ENCODE results near the gene PPM1A.
"Not testable (repeated sequence)": the region's sequence is repeated elsewhere in the genome, so short reads cannot be mapped to it uniquely, and the experiment has no call there.

PPM1A gene

GRCh38 chr14:60288279-60288678 is 39.3 kb downstream of the PPM1A start:
- in situ Hi-C loops (cut with HindIII; ENCODE audit: low pct_unique_long_range_greater_than_20kb, low sequenced_read_pairs): no loop called here
- no peak for TF ChIP-seq JUND (IDR thresholded peaks at IDR 0.05; ENCODE audit: low read depth)
- DNase-seq (ENCODE audit: low read depth in 1 of 2, low spot score in 1 of 2): no peak

GRCh38 chr14:60294411-60295069 is 45.5 kb downstream of the PPM1A start:
- DNase-seq (ENCODE audit: low read depth in 1 of 2, low spot score in 1 of 2): no peak
- no peak for TF ChIP-seq JUND (IDR thresholded peaks at IDR 0.05; ENCODE audit: low read depth)
- in situ Hi-C loops (cut with HindIII; ENCODE audit: low pct_unique_long_range_greater_than_20kb, low sequenced_read_pairs): no loop called here

GRCh38 chr14:60300019-60300418 is 51.0 kb downstream of the PPM1A start:
- in situ Hi-C loops (cut with HindIII; ENCODE audit: low pct_unique_long_range_greater_than_20kb, low sequenced_read_pairs): no loop called here
- no peak for DNase-seq (ENCODE audit: low read depth in 1 of 2, low spot score in 1 of 2)
- TF ChIP-seq JUND (IDR thresholded peaks at IDR 0.05; ENCODE audit: low read depth): no peak

GRCh38 chr14:60301685-60302084 is 52.7 kb downstream of the PPM1A start:
- in situ Hi-C loops (cut with HindIII; ENCODE audit: low pct_unique_long_range_greater_than_20kb, low sequenced_read_pairs): no loop called here
- DNase-seq (ENCODE audit: low read depth in 1 of 2, low spot score in 1 of 2): no peak
- no peak for TF ChIP-seq JUND (IDR thresholded peaks at IDR 0.05; ENCODE audit: low read depth)

- in situ Hi-C loops (cut with HindIII; ENCODE audit: low pct_unique_long_range_greater_than_20kb, low sequenced_read_pairs): no loop called here
- TF ChIP-seq JUND (IDR thresholded peaks at IDR 0.05; ENCODE audit: low read depth): no peak
- no peak for DNase-seq (ENCODE audit: low read depth in 1 of 2, low spot score in 1 of 2)
These were observed 53.6 kb downstream of the PPM1A start for GRCh38 chr14:60302663-60303062.

GRCh38 chr14:60303745-60304144 is 54.7 kb downstream of the PPM1A start:
- no peak for DNase-seq (ENCODE audit: low read depth in 1 of 2, low spot score in 1 of 2)
- no peak for TF ChIP-seq JUND (IDR thresholded peaks at IDR 0.05; ENCODE audit: low read depth)
- in situ Hi-C loops (cut with HindIII; ENCODE audit: low pct_unique_long_range_greater_than_20kb, low sequenced_read_pairs): no loop called here

- in situ Hi-C loops (cut with HindIII; ENCODE audit: low pct_unique_long_range_greater_than_20kb, low sequenced_read_pairs): no loop called here
- DNase-seq (ENCODE audit: low read depth in 1 of 2, low spot score in 1 of 2): no peak
- TF ChIP-seq JUND (IDR thresholded peaks at IDR 0.05; ENCODE audit: low read depth): no peak
These were observed 55.5 kb downstream of the PPM1A start for GRCh38 chr14:60304509-60304908.

- in situ Hi-C loops (cut with HindIII; ENCODE audit: low pct_unique_long_range_greater_than_20kb, low sequenced_read_pairs): no loop called here
- TF ChIP-seq JUND (IDR thresholded peaks at IDR 0.05; ENCODE audit: low read depth): no peak
- no peak for DNase-seq (ENCODE audit: low read depth in 1 of 2, low spot score in 1 of 2)
These were observed 61.0 kb downstream of the PPM1A start for GRCh38 chr14:60309867-60310552.

GRCh38 chr14:60311417-60311816 is 62.4 kb downstream of the PPM1A start:
- no peak for TF ChIP-seq JUND (IDR thresholded peaks at IDR 0.05; ENCODE audit: low read depth)
- in situ Hi-C loops (cut with HindIII; ENCODE audit: low pct_unique_long_range_greater_than_20kb, low sequenced_read_pairs): no loop called here
- no peak for DNase-seq (ENCODE audit: low read depth in 1 of 2, low spot score in 1 of 2)

GRCh38 chr14:60313093-60313492 is 64.1 kb downstream of the PPM1A start:
- DNase-seq (ENCODE audit: low read depth in 1 of 2, low spot score in 1 of 2): no peak
- no peak for TF ChIP-seq JUND (IDR thresholded peaks at IDR 0.05; ENCODE audit: low read depth)
- in situ Hi-C loops (cut with HindIII; ENCODE audit: low pct_unique_long_range_greater_than_20kb, low sequenced_read_pairs): no loop called here

- TF ChIP-seq JUND (IDR thresholded peaks at IDR 0.05; ENCODE audit: low read depth): no peak
- no peak for DNase-seq (ENCODE audit: low read depth in 1 of 2, low spot score in 1 of 2)
- in situ Hi-C loops (cut with HindIII; ENCODE audit: low pct_unique_long_range_greater_than_20kb, low sequenced_read_pairs): no loop called here
These were observed 66.4 kb downstream of the PPM1A start for GRCh38 chr14:60315196-60315990.

GRCh38 chr14:60317609-60318008 is 68.6 kb downstream of the PPM1A start:
- no peak for DNase-seq (ENCODE audit: low read depth in 1 of 2, low spot score in 1 of 2)
- in situ Hi-C loops (cut with HindIII; ENCODE audit: low pct_unique_long_range_greater_than_20kb, low sequenced_read_pairs): no loop called here
- TF ChIP-seq JUND (IDR thresholded peaks at IDR 0.05; ENCODE audit: low read depth): no peak

- in situ Hi-C loops (cut with HindIII; ENCODE audit: low pct_unique_long_range_greater_than_20kb, low sequenced_read_pairs); DNase-seq (ENCODE audit: low read depth in 1 of 2, low spot score in 1 of 2): not testable (repeated sequence)
These were observed 71.8 kb downstream of the PPM1A start for GRCh38 chr14:60320860-60321259.
